ENCODE results near the gene RETREG2. TPM values are rescaled to one million over a fixed set of nuclear protein-coding genes. Genes with fewer than 3 reads are reported as not detected.

The RETREG2 gene
- total and polyA plus RNA-seq, 2 of the 8 experiments (the other 6 are each of a cell fraction or from before 2014, with no cell fraction given): 51.3 to 67.4 TPM

DNA sequence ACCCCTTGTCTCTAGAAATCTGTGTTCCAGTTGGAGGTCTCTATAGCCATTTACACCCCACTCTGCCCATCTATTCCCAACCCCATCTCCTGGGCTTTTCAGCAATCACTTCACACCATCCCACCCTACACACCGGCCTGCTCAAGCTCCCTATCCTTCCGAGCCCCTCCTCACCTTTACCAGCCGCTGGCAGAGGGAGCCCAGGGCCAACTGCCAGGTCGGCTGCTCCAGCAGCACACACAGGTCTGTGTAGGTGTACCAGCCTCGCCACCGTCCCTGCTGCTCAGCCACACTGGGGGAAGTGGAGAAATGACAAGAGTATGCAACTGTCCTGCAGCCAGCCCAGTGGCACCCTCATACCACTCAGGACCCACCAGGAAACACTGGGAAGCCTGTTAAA, 4.9 kb upstream of the RETREG2 start:
- peaks cover 0 to 7% (median 3%) of the 10 kb centered on the region in 4 experiments; a peak in 2 of 8 replicates for H3K36me3 ChIP-seq (ENCODE audit: control insufficient read depth in 2 of 4, insufficient read depth in 4 of 4, low read length in 3 of 4)
- FAIRE-seq (no peak), DNase-seq (ENCODE audit: low read depth in 1 of 2, low spot score in 2 of 2) (no peak)
- H2BK120ac ChIP-seq (replicated peaks; ENCODE audit: low read depth, low read length): no peak overlapping the region
- no peak overlapping the region for H3K56ac ChIP-seq (replicated peaks; ENCODE audit: insufficient read length, low read depth, low read length)
- ChIA-PET POLR2A (ENCODE audit: partially characterized antibody) (interaction anchor here (2.5 kb wide), 1 partner anchor 44 kb away, joined by 6 read pairs; no protein-coding TSS in a partner anchor), CTCF (ENCODE audit: partially characterized antibody) (interaction anchor here (0.8 to 8.3 kb wide), 10 partner anchors 10 to 231 kb away, joined by 3 to 71 read pairs (median 4); partner anchors contain the start of genes GLB1L, NHEJ1 and STK16)
- no peak overlapping the region for H2BK5ac ChIP-seq (ENCODE audit: low read depth, low read length)
- no peak overlapping the region for H2BK12ac ChIP-seq (ENCODE audit: low read depth, low read length)
- H3K4me1 ChIP-seq (replicated peaks in 1 of 4; ENCODE audit: control insufficient read depth in 3 of 4, insufficient read depth in 4 of 4, low read length in 3 of 4): peaks cover 0 to 7% (median 2%) of the 10 kb centered on the region in 4 experiments; a peak in 2 of 7 replicates
- H4K91ac ChIP-seq (replicated peaks; ENCODE audit: insufficient read length, low read length): no peak overlapping the region
- H3K4me2 ChIP-seq (ENCODE audit: insufficient read depth in 1 of 2, low read depth in 2 of 2, low read length in 2 of 2): no peak overlapping the region
- no peak overlapping the region for H2AK5ac ChIP-seq (ENCODE audit: low read depth, low read length)
- no peak overlapping the region for H3K4me3 ChIP-seq (ENCODE audit: extremely low read depth in 1 of 4, insufficient read depth in 2 of 4, low read depth in 3 of 4, low read length in 4 of 4)
- H3K4ac ChIP-seq (replicated peaks; ENCODE audit: insufficient read length, low read depth, low read length): no peak overlapping the region
- no peak overlapping the region for H2AFZ ChIP-seq (ENCODE audit: low read length)
- H4K8ac ChIP-seq (ENCODE audit: extremely low read depth, insufficient read depth, low read length): no peak overlapping the region
- no peaks in the 10 kb centered on the region for H3K79me2 ChIP-seq (ENCODE audit: control insufficient read depth in 1 of 2, insufficient read depth in 2 of 2, low read length in 2 of 2)
- H3K23me2 ChIP-seq (ENCODE audit: low read depth, low read length): peaks cover 8% of the 10 kb centered on the region; the same call in 1 of the 2 replicates
- no peaks in the 10 kb centered on the region for H3K9me3 ChIP-seq (ENCODE audit: insufficient read depth in 2 of 2, low read depth in 1 of 2, low read length in 1 of 2)
- peaks cover 0 to 1% of the 10 kb centered on the region in 2 experiments for H4K20me1 ChIP-seq (replicated peaks in 1 of 2; ENCODE audit: control insufficient read depth in 1 of 2, insufficient read depth in 2 of 2, low read length in 2 of 2)
- WGBS, 2 experiments (ENCODE audit: extremely low coverage in 1 of 2, insufficient coverage in 1 of 2, insufficient read length in 1 of 2, insufficient replicate concordance in 2 of 2, low coverage in 1 of 2, low lambda C conversion rate in 2 of 2, missing lambda C conversion rate in 1 of 2): 95% methylated on average over 6 of the region's 6 CpGs; no CpG with 5 or more reads in 1 of the 2 experiments
- H4K5ac ChIP-seq (ENCODE audit: insufficient read length, low read depth, low read length): no peak overlapping the region
- no peak overlapping the region for H2BK20ac ChIP-seq (ENCODE audit: low read length)
- H2BK15ac ChIP-seq (ENCODE audit: low read length): no peak overlapping the region
- no peak overlapping the region for H3K23ac ChIP-seq (ENCODE audit: insufficient read length)
- H3K79me1 ChIP-seq (ENCODE audit: low read depth, low read length): no peaks in the 10 kb centered on the region
- no peaks in the 10 kb centered on the region for H3K27me3 ChIP-seq (replicated peaks in 1 of 4; ENCODE audit: control insufficient read depth in 3 of 4, extremely low read depth in 1 of 4, insufficient read depth in 3 of 4, low read length in 3 of 4)
- no peak overlapping the region for H3K18ac ChIP-seq (ENCODE audit: extremely low read depth, low read length)
- no peak overlapping the region for H3K9ac ChIP-seq (replicated peaks in 1 of 4; ENCODE audit: extremely low read depth in 1 of 4, low read depth in 3 of 4, low read length in 3 of 4)
- H3K14ac ChIP-seq (ENCODE audit: insufficient read length): no peak overlapping the region
- no peak overlapping the region for H3K27ac ChIP-seq (ENCODE audit: low read depth, low read length)
- TF ChIP-seq, protein P1, sequence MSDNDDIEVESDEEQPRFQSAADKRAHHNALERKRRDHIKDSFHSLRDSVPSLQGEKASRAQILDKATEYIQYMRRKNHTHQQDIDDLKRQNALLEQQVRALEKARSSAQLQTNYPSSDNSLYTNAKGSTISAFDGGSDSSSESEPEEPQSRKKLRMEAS (IDR thresholded peaks at IDR 0.05): no peak
- no peak for TF ChIP-seq RBBP5 (IDR thresholded peaks at IDR 0.05; ENCODE audit: borderline replicate concordance, low read depth, low read length)
- TF ChIP-seq BCL11A (IDR thresholded peaks at IDR 0.05; ENCODE audit: low read depth in 2 of 2, low read length in 2 of 2): no peak
- no peak for TF ChIP-seq POLR2AphosphoS5 (IDR thresholded peaks at IDR 0.05; ENCODE audit: low read depth, low read length)
- no peak for TF ChIP-seq EZH2 (IDR thresholded peaks at IDR 0.05; ENCODE audit: low read depth, low read length, severe bottlenecking)
- no peak for TF ChIP-seq BACH1 (IDR thresholded peaks at IDR 0.05; ENCODE audit: low read length)
- TF ChIP-seq POU5F1 (IDR thresholded peaks at IDR 0.05; ENCODE audit: low read depth, low read length): no peak
- TF ChIP-seq CBX5 (IDR thresholded peaks at IDR 0.05; ENCODE audit: low read depth, low read length): no peak
- TF ChIP-seq RAD21 (IDR thresholded peaks at IDR 0.05 in 1 of 2, conservative IDR thresholded peaks at IDR 0.05 in 1 of 2; ENCODE audit: low read depth in 2 of 2, low read length in 2 of 2): no peak
- TF ChIP-seq KDM4A (IDR thresholded peaks at IDR 0.05; ENCODE audit: low read depth, low read length, severe bottlenecking): no peak
- TF ChIP-seq HDAC2 (IDR thresholded peaks at IDR 0.05; ENCODE audit: borderline replicate concordance in 1 of 2, low read depth in 2 of 2, low read length in 2 of 2): no peak
- no peak for TF ChIP-seq ZNF274 (IDR thresholded peaks at IDR 0.05; ENCODE audit: borderline replicate concordance, extremely low read depth, low read length)
- TF ChIP-seq TAF1 (IDR thresholded peaks at IDR 0.05; ENCODE audit: low read depth, low read length): no peak

Data from H1 (cell line).